HepG2 (cell line): ENCODE data around the gene CST8. TPM values are rescaled to one million over a fixed set of nuclear protein-coding genes. Genes with fewer than 3 reads are reported as not detected.

Experiments
- ATAC-seq: fragments of 200-7000 bp; cut with Tn5 transposase; 3 replicates; pipeline ENCODE4 v1.9.1; 2020; ENCODE audit warnings: mild to moderate bottlenecking, moderate library complexity
- BruUV-seq: library from RNA; stranded (reverse); fragments of 400-500 nt; replicated peaks from 2 replicates; lab custom pipeline; 2021; lab: Mats Ljungman, UMichigan
- CTCF ChIA-PET: fragments of 300-600 bp; formaldehyde crosslinking; extraction: SDS; loops from one replicate; lab custom pipeline; 2021; ENCODE audit warnings: low total read pairs, inconsistent platforms, low intra/inter-chr PET ratio; lab: Yijun Ruan, JAX
- POLR2A ChIA-PET: fragments of 350-600 bp; sonication (Branson Sonifier 250); formaldehyde crosslinking; loops from one replicate; lab custom pipeline; 2020; ENCODE audit warnings: antibody characterized with exemption, inconsistent platforms; lab: Yijun Ruan, JAX
- DNase-seq: peaks from one replicate; pipeline ENCODE4 v3.0.0-alpha.2; 2015; ENCODE audit warnings: low spot score
- FAIRE-seq: peaks from 3 replicates; lab custom pipeline; 2011; peaks lifted over from hg19 to GRCh38; lab: Jason Lieb, UNC
- H2AFZ ChIP-seq: one replicate; pipeline ENCODE4 v1.6.1; 2011; ENCODE audit warnings: low read length, inconsistent platforms
- H3K27ac ChIP-seq: fragments of 300-600 bp; 3 replicates; pipeline ENCODE4 v1.8.0; 2011; ENCODE audit warnings: mixed run types, mild to moderate bottlenecking, mixed read lengths, low read length, inconsistent platforms; ENCODE audit not compliant: insufficient read depth; ENCODE audit errors: extremely low read length
- H3K27me3 ChIP-seq, 2 experiments: fragments of 200-600 bp in 1 of 2; 2 replicates in 1 of 2; 3 replicates in 1 of 2; pipeline versions ENCODE4 v1.6.0 to v1.8.0; 2011; ENCODE audit warnings: low read length in 2 of 2, mild to moderate bottlenecking in 2 of 2, moderate library complexity in 2 of 2, inconsistent platforms in 1 of 2; ENCODE audit not compliant: insufficient read depth in 2 of 2, control insufficient read depth in 1 of 2
- H3K36me3 ChIP-seq, 2 experiments: fragments of 200-600 bp in 1 of 2; replicated peaks in 1 of 2; 2 replicates in 1 of 2; 3 replicates in 1 of 2; pipeline versions ENCODE4 v1.5.1 to v1.8.0; 2011; ENCODE audit warnings: low read length in 2 of 2, inconsistent platforms in 1 of 2; ENCODE audit not compliant: insufficient read depth in 2 of 2, control insufficient read depth in 1 of 2
- H3K4me1 ChIP-seq: 2 replicates; pipeline ENCODE4 v1.5.1; 2012; ENCODE audit warnings: low read length, inconsistent platforms; ENCODE audit not compliant: insufficient read depth
- H3K4me2 ChIP-seq: 2 replicates; pipeline ENCODE4 v1.6.0; 2011; ENCODE audit warnings: low read depth, low read length, inconsistent platforms
- H3K4me3 ChIP-seq, 3 experiments: fragments of 200-600 bp in 1 of 3; sonication (generic), shearing (Covaris generic) in 1 of 3; replicated peaks in 1 of 3; 2 replicates each; pipeline ENCODE4 v1.5.1; 2011 to 2016; ENCODE audit warnings: low read length in 3 of 3, inconsistent platforms in 2 of 3, low read depth in 2 of 3, mild to moderate bottlenecking in 2 of 3, control low read depth in 1 of 3, mixed read lengths in 1 of 3; ENCODE audit not compliant: insufficient read depth in 1 of 3
- H3K79me2 ChIP-seq: one replicate; pipeline ENCODE4 v1.6.1; 2011; ENCODE audit warnings: low read length, inconsistent platforms; ENCODE audit not compliant: insufficient read depth
- H3K9ac ChIP-seq: 2 replicates; pipeline ENCODE4 v1.6.0; 2011; ENCODE audit warnings: mild to moderate bottlenecking, low read depth, low read length, inconsistent platforms; ENCODE audit not compliant: insufficient read depth
- H3K9me3 ChIP-seq: 2 replicates; pipeline ENCODE4 v1.5.1; 2012; ENCODE audit warnings: mild to moderate bottlenecking, low read length
- H4K20me1 ChIP-seq: 2 replicates; pipeline ENCODE4 v1.6.0; 2011; ENCODE audit warnings: inconsistent platforms, mild to moderate bottlenecking, low read length, moderate library complexity; ENCODE audit not compliant: insufficient read depth
- ELK4 ChIP-seq: sonication (generic); formaldehyde crosslinking; IDR thresholded peaks from 2 replicates; pipeline ENCODE4 v1.9.0; 2021; ENCODE audit warnings: missing genetic modification reagents, borderline replicate concordance
- NKX3-1 ChIP-seq: sonication (generic); formaldehyde crosslinking; IDR thresholded peaks from 2 replicates; pipeline ENCODE4 v1.5.0; 2020; ENCODE audit warnings: missing genetic modification reagents
- PLRG1 ChIP-seq: fragments of 450-650 bp; conservative IDR thresholded peaks from 2 replicates; pipeline ENCODE4 v1.6.1; 2016
- PREB ChIP-seq: sonication (generic); formaldehyde crosslinking; IDR thresholded peaks from 2 replicates; pipeline ENCODE4 v1.4.0; 2020; ENCODE audit warnings: missing genetic modification reagents
- RXRB ChIP-seq: IDR thresholded peaks from 2 replicates; pipeline ENCODE4 v1.6.1; 2016; ENCODE audit warnings: borderline replicate concordance, missing genetic modification reagents, missing compliant biosample characterization
- SRF ChIP-seq: IDR thresholded peaks from 2 replicates; pipeline ENCODE4 v1.6.1; 2011; ENCODE audit warnings: mild to moderate bottlenecking, low read depth, low read length, moderate library complexity
- SYNCRIP ChIP-seq: fragments of 200-400 bp; formaldehyde crosslinking; IDR thresholded peaks from 2 replicates; pipeline ENCODE4 v1.6.1; 2018; ENCODE audit warnings: mild to moderate bottlenecking, low read depth, low read length; ENCODE audit not compliant: insufficient read depth
- TERF1 ChIP-seq: sonication (generic); formaldehyde crosslinking; IDR thresholded peaks from 2 replicates; pipeline ENCODE4 v1.8.0; 2022; ENCODE audit warnings: mild to moderate bottlenecking, missing genetic modification reagents, moderate library complexity
- ZBTB10 ChIP-seq: sonication (generic); formaldehyde crosslinking; IDR thresholded peaks from 2 replicates; pipeline ENCODE4 v1.4.0; 2020; ENCODE audit warnings: missing genetic modification reagents, borderline replicate concordance
- ZC3H13 ChIP-seq: sonication (generic); formaldehyde crosslinking; IDR thresholded peaks from 2 replicates; pipeline ENCODE4 v1.8.1; 2023; ENCODE audit warnings: mild to moderate bottlenecking, missing genetic modification reagents, moderate library complexity
- ZNF232 ChIP-seq: sonication (generic); formaldehyde crosslinking; IDR thresholded peaks from 2 replicates; pipeline ENCODE4 v1.4.0; 2020; ENCODE audit warnings: missing genetic modification reagents, borderline replicate concordance
- ZNF234 ChIP-seq: sonication (generic); formaldehyde crosslinking; conservative IDR thresholded peaks from 2 replicates; pipeline ENCODE4 v1.5.1; 2020; ENCODE audit warnings: mild to moderate bottlenecking, missing genetic modification reagents
- ZNF703 ChIP-seq: sonication (generic); formaldehyde crosslinking; IDR thresholded peaks from 2 replicates; pipeline ENCODE4 v1.5.1; 2020; ENCODE audit warnings: missing genetic modification reagents, mild to moderate bottlenecking, moderate library complexity, borderline replicate concordance
- ZNF704 ChIP-seq: sonication (generic); formaldehyde crosslinking; IDR thresholded peaks from 2 replicates; pipeline ENCODE4 v1.8.1; 2023; ENCODE audit warnings: mild to moderate bottlenecking, inconsistent platforms, moderate library complexity, missing genetic modification reagents, borderline replicate concordance
- ZNF737 ChIP-seq: sonication (generic); formaldehyde crosslinking; IDR thresholded peaks from 2 replicates; pipeline ENCODE4 v1.5.0; 2020; ENCODE audit warnings: missing genetic modification reagents, mild to moderate bottlenecking, borderline replicate concordance
- ZNF768 ChIP-seq: sonication (generic); formaldehyde crosslinking; IDR thresholded peaks from 2 replicates; pipeline ENCODE4 v1.4.0; 2020; ENCODE audit warnings: missing genetic modification reagents
- WGBS: methylation state at CpG from one replicate; pipeline ENCODE4 v1.1.6; 2017; ENCODE audit warnings: low lambda C conversion rate; 5-methylcytosine and 5-hydroxymethylcytosine counted together
- in situ Hi-C: cut with HindIII; loops from 2 replicates; pipeline ENCODE4 v1.10.0; 2017; ENCODE audit warnings: low pct_unique_long_range_greater_than_20kb; ENCODE audit not compliant: extremely low pct_ligation_motif_present
- intact Hi-C: fragments of 100-400 bp; cut with micrococcal nuclease; formaldehyde crosslinking; loops from one replicate; pipeline ENCODE4 v1.10.0; 2022; ENCODE audit not compliant: unreplicated experiment
- polyA plus RNA-seq, 8 experiments: library from polyadenylated mRNA; depleted of rRNA in 3 of 8; stranded (reverse) in 7 of 8; unstranded in 1 of 8; fragments of >200 nt; fragmentation: Illumina TruSeq in 4 of 8; extraction: Trizol in 4 of 8; gene quantifications; 2 replicates each; pipeline versions ENCODE4 v1.2.1 to v1.2.3, GENCODE V29; 2011 to 2016; ENCODE audit warnings: low read depth in 4 of 8, missing spikeins in 1 of 8, mixed read lengths in 1 of 8; ENCODE audit not compliant: insufficient read depth in 1 of 8
- total RNA-seq, 5 experiments: library from RNA; depleted of rRNA; stranded (reverse); fragments of >200 nt; fragmentation: Illumina TruSeq; extraction: Trizol; gene quantifications; 2 replicates each; pipeline ENCODE4 v1.2.3, GENCODE V29; 2016; ENCODE audit warnings: low read depth in 1 of 5

Gene CST8
- total and polyA plus RNA-seq, 2 of the 13 experiments (the other 11 are each of a cell fraction or from before 2014, with no cell fraction given), result not detected

GRCh38 chr20:23461180-23461579, 29.7 kb upstream of the CST8 start:
- ChIA-PET POLR2A (no interaction called here), CTCF (no interaction called here)
- no peaks in the 10 kb centered on the region for H4K20me1 ChIP-seq
- no peaks in the 10 kb centered on the region for H3K9me3 ChIP-seq
- H3K36me3 ChIP-seq, result no peaks in the 10 kb centered on the region
- in situ Hi-C loops, result no loop called here
- H3K27ac ChIP-seq, result no peak overlapping the region
- no peak for DNase-seq
- FAIRE-seq, result no peak
- H3K9ac ChIP-seq, result no peak overlapping the region
- 0% methylated on average over 1 of the region's 1 CpG for WGBS
- no peak overlapping the region for H3K4me3 ChIP-seq
- no peaks in the 10 kb centered on the region for H3K79me2 ChIP-seq
- ATAC-seq, result no peak
- no TSS peak for BruUV-seq
- no peaks in the 10 kb centered on the region for H3K4me1 ChIP-seq
- H3K27me3 ChIP-seq, result peaks cover 6 to 18% of the 10 kb centered on the region in 2 experiments; a peak in 2 of 5 replicates
- H2AFZ ChIP-seq, result no peak overlapping the region
- intact Hi-C loops, result no loop called here
- H3K4me2 ChIP-seq, result no peak overlapping the region
- TF ChIP-seq ZNF234 (CRISPR knock-in tag), result no peak
- no peak for TF ChIP-seq ZC3H13 (CRISPR knock-in tag)
- TF ChIP-seq TERF1, result no peak
- TF ChIP-seq SRF, result no peak
- TF ChIP-seq ELK4 (CRISPR knock-in tag), result no peak
- TF ChIP-seq ZNF737, result no peak
- no peak for TF ChIP-seq ZNF703 (CRISPR knock-in tag)
- TF ChIP-seq ZNF232 (CRISPR knock-in tag), result no peak
- TF ChIP-seq RXRB, result no peak
- TF ChIP-seq ZNF768 (CRISPR knock-in tag), result no peak
- TF ChIP-seq NKX3-1, result no peak
- no peak for TF ChIP-seq SYNCRIP
- no peak for TF ChIP-seq ZNF704
- TF ChIP-seq ZBTB10 (CRISPR knock-in tag), result no peak
- no peak for TF ChIP-seq PREB
- TF ChIP-seq PLRG1, result no peak
